A673 (cell line): ENCODE measurements around the gene ANKLE2.

Experiments used
- CTCF ChIP-seq: fragments of 300-800, 200-600 bp; sonication (generic); conservative IDR thresholded peaks from 2 replicates; pipeline ENCODE4 v1.5.1; 2017; ENCODE audit warnings: low read depth, mild to moderate bottlenecking, antibody characterized with exemption, low read length, moderate library complexity, mixed read lengths
- EZH2 ChIP-seq: fragments of 200-600 bp; sonication (generic); IDR thresholded peaks from 2 replicates; pipeline ENCODE4 v1.6.1; 2017; ENCODE audit warnings: borderline replicate concordance, low read depth, mild to moderate bottlenecking, mixed read lengths, antibody characterized with exemption, low read length; ENCODE audit not compliant: poor library complexity, severe bottlenecking

DNA sequence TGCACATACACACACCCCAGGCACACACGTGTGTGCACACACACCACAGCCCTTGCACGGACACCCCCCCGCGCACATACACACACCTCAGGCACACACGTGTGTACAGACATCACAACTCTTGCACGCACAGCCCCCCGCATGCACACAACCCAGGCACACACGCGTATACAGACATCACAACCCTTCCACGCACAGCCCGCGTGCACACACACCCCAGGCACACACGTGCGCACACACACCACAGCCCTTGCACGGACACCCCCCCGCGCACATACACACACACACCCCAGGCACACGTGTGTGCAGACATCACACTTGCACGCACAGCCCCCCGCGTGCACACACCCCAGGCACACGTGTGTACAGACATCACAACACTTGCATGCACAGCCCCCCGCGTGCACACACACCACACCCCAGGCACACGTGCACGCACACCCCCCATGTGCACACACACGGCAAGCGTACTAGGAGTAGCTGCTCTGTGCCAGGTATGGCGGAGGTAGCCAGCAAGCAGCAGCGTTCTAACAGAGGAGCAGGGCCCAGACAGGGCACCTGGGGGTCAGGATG is 18.2 kb upstream of the ANKLE2 start:
- TF ChIP-seq CTCF (no peak), EZH2 (no peak)
